Endothelial cell (in vitro differentiated cells): ENCODE results near the gene GSX1. TPM values are rescaled to one million over a fixed set of nuclear protein-coding genes. Genes with fewer than 3 reads are reported as not detected.

Experiments used
- DNase-seq: peaks from one replicate; pipeline ENCODE4 v3.0.0; 2021; ENCODE audit warnings: low spot score
- H3K27ac Mint-ChIP-seq: one replicate; pipeline ENCODE4 v1.8.0; 2021; ENCODE audit warnings: mixed read lengths, inconsistent platforms; ENCODE audit not compliant: unreplicated experiment
- H3K27me3 Mint-ChIP-seq: one replicate; pipeline ENCODE4 v1.8.0; 2021; ENCODE audit warnings: mild to moderate bottlenecking, moderate library complexity, mixed read lengths, inconsistent platforms; ENCODE audit not compliant: unreplicated experiment
- H3K36me3 Mint-ChIP-seq: one replicate; pipeline ENCODE4 v1.8.0; 2021; ENCODE audit warnings: mild to moderate bottlenecking, low read depth, mixed read lengths, inconsistent platforms; ENCODE audit not compliant: unreplicated experiment
- H3K4me1 Mint-ChIP-seq: one replicate; pipeline ENCODE4 v1.8.0; 2021; ENCODE audit warnings: mild to moderate bottlenecking, mixed read lengths, inconsistent platforms; ENCODE audit not compliant: unreplicated experiment
- H3K4me3 Mint-ChIP-seq: one replicate; pipeline ENCODE4 v1.8.0; 2021; ENCODE audit warnings: mild to moderate bottlenecking, mixed read lengths, inconsistent platforms; ENCODE audit not compliant: unreplicated experiment
- H3K9me3 Mint-ChIP-seq: one replicate; pipeline ENCODE4 v1.8.0; 2021; ENCODE audit warnings: mixed read lengths, inconsistent platforms; ENCODE audit not compliant: unreplicated experiment
- total RNA-seq: library from RNA; stranded (reverse); fragmentation: NEBNext Ultra II Directional; extraction: Animal tissue kit (Norgen Biotek cat#: 25700); gene quantifications from one replicate; pipeline ENCODE4 v1.2.1, GENCODE V29; 2021; ENCODE audit not compliant: unreplicated experiment
- TF ChIP-seq, protein P1 (sequence below): fragments of 200-600 bp; sonication (generic); IDR thresholded peaks from one replicate; pipeline ENCODE4 v1.5.0; 2021; ENCODE audit warnings: antibody characterized with exemption; ENCODE audit not compliant: unreplicated experiment

GSX1 gene
- total RNA-seq, 1 donor from 2014 or later: not detected

GRCh38 chr13:27796544-27797227 is 4.4 kb downstream of the GSX1 start:
- TF ChIP-seq, protein P1, sequence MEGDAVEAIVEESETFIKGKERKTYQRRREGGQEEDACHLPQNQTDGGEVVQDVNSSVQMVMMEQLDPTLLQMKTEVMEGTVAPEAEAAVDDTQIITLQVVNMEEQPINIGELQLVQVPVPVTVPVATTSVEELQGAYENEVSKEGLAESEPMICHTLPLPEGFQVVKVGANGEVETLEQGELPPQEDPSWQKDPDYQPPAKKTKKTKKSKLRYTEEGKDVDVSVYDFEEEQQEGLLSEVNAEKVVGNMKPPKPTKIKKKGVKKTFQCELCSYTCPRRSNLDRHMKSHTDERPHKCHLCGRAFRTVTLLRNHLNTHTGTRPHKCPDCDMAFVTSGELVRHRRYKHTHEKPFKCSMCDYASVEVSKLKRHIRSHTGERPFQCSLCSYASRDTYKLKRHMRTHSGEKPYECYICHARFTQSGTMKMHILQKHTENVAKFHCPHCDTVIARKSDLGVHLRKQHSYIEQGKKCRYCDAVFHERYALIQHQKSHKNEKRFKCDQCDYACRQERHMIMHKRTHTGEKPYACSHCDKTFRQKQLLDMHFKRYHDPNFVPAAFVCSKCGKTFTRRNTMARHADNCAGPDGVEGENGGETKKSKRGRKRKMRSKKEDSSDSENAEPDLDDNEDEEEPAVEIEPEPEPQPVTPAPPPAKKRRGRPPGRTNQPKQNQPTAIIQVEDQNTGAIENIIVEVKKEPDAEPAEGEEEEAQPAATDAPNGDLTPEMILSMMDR: no peak
- H3K27ac Mint-ChIP-seq: no peak overlapping the region
- no peaks in the 10 kb centered on the region for H3K9me3 Mint-ChIP-seq
- peaks cover 9% of the 10 kb centered on the region for H3K36me3 Mint-ChIP-seq
- H3K4me1 Mint-ChIP-seq: peaks cover 36% of the 10 kb centered on the region
- no peak for DNase-seq
- no peak overlapping the region for H3K4me3 Mint-ChIP-seq
- peaks cover 19% of the 10 kb centered on the region for H3K27me3 Mint-ChIP-seq

GRCh38 chr13:27797228-27797624 is 4.9 kb downstream of the GSX1 start:
- DNase-seq: peak; percentile 79
- H3K4me3 Mint-ChIP-seq: no peak overlapping the region

GRCh38 chr13:27806744-27807387 is 14.6 kb downstream of the GSX1 start:
- Mint-ChIP-seq H3K27me3 (peaks cover 3% of the 10 kb centered on the region), H3K27ac (no peak overlapping the region), H3K4me1 (no peaks in the 10 kb centered on the region), H3K36me3 (no peaks in the 10 kb centered on the region), H3K9me3 (no peaks in the 10 kb centered on the region), H3K4me3 (no peak overlapping the region)
- DNase-seq: no peak
- TF ChIP-seq, protein P1: no peak

More at GRCh38 chr13:27797228-27797624, 4.9 kb downstream of the GSX1 start:
- Mint-ChIP-seq H3K27ac (no peak overlapping the region), H3K4me1 (peaks cover 33% of the 10 kb centered on the region), H3K27me3 (peaks cover 14% of the 10 kb centered on the region), H3K9me3 (no peaks in the 10 kb centered on the region), H3K36me3 (peaks cover 5% of the 10 kb centered on the region)
- TF ChIP-seq, protein P1: peak; percentile 47

DNA sequence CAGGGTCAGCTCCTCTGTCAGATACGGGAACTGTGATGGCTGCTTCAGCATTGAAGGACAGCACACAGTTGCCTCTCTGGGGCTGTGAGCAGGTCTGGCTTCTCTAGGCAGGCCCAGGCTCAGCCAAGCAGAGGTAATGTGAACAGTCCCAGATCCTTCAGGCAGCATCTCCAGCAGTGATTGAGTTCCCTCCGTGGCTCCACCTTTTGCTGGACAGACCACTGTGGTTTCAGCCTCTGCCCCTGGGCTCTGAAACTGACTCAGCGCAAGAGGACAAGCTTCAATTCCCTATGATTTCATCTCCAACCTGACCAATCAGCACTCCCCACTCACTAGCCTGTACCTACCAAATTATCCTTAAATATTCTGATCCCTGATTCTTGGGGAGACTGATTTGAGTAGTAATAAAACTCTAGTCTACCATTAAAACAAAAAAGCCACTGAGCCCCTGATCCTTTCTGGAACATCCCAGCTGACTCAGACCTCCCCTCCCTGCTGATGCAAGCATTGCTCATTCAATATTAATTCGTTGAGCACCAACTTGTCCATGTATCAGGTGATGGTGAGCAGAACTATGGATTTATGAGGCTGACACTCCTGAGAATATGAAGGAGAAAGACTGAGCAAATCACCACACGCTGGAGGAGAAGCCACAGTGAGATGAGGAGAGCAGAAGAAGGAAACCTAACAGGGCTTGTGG is 16.7 kb downstream of the GSX1 start:
- TF ChIP-seq, protein P1: no peak
- no peak for DNase-seq
- Mint-ChIP-seq H3K4me1 (no peaks in the 10 kb centered on the region), H3K36me3 (no peaks in the 10 kb centered on the region), H3K27me3 (peaks cover 10% of the 10 kb centered on the region), H3K27ac (no peak overlapping the region), H3K4me3 (no peak overlapping the region), H3K9me3 (no peaks in the 10 kb centered on the region)
